Body of pancreas (tissue), 4 donors: Measurements from ENCODE around the gene TULP4.

Source experiments
- CTCF ChIP-seq, 7 experiments: fragments of 450-650 bp in 4 of 7; fragments of 200-600 bp in 3 of 7; sonication (generic) in 3 of 7; IDR thresholded peaks; one replicate each; pipeline ENCODE4 v1.5.1; 2016 to 2019; ENCODE audit warnings: antibody characterized with exemption in 7 of 7
- POLR2A ChIP-seq, 3 donors: fragments of 450-650 bp; IDR thresholded peaks; one replicate each; pipeline ENCODE4 v1.6.1; 2016; ENCODE audit warnings: antibody characterized with exemption in 3 of 3, mild to moderate bottlenecking in 2 of 3

DNA sequence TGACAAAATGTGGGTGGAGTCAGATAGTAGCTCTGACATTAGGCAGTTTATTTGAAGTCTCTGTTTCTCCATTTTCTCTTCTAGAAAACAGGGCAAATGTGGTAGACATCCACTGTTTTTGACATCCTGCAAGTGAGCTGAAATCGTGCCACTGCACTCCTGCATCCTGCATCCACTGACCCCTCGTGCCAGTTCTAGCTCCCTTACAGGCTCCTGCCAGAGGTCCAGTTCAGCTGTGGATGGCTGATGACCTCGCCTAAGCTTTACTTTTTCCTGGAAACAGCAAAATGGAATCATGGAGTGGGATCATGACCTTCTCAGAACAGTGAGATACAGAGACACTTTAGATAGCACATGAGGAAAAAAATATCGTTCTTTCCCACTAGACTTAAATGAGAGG lies 58.5 kb downstream of the TULP4 start:
- TF ChIP-seq POLR2A (IDR thresholded peaks at IDR 0.05) (no peak), CTCF (IDR thresholded peaks at IDR 0.05) (no peak)
